ENCODE results near the gene CCAR1. TPM values are rescaled to one million over a fixed set of nuclear protein-coding genes. Genes with fewer than 3 reads are reported as not detected.
"Not testable (repeated sequence)": the region's sequence is repeated elsewhere in the genome, so short reads cannot be mapped to it uniquely, and the experiment has no call there.

The CCAR1 gene
- 100 to 1,000 TPM in 1 of 2 donors, 10 to 100 TPM in 1; 97.5 to 110 TPM for total RNA-seq

GRCh38 chr10:68720793-68721672, at the start of gene CCAR1:
Gene CCAR1 (plus strand): TSS chr10:68721239. CDS start chr10:68722505, 1,266 bp downstream.
- ATAC-seq (peak; percentile 100), DNase-seq (ENCODE audit: low spot score in 2 of 2) (peak; percentile 93 to 96)
- H3K9me3 Mint-ChIP-seq, result no peaks in the 10 kb centered on the region

GRCh38 chr10:68684413-68684812, 36.6 kb upstream of the CCAR1 start:
- DNase-seq (ENCODE audit: low spot score in 2 of 2), result no peak
- H3K9me3 Mint-ChIP-seq, result no peaks in the 10 kb centered on the region
- H3K27ac Mint-ChIP-seq, result peak overlapping the region in 1 of 2 donors; percentile 62

More at GRCh38 chr10:68720793-68721672, at the start of gene CCAR1:
- peak within 1 kb of the TSS; percentile 97 to 100 for H3K27ac Mint-ChIP-seq
- peaks cover 21 to 30% of the 10 kb centered on the region in 2 donors for H3K36me3 Mint-ChIP-seq

GRCh38 chr10:68696018-68696417, 25.0 kb upstream of the CCAR1 start:
- no peak for DNase-seq (ENCODE audit: low spot score in 2 of 2)
- H3K9me3 Mint-ChIP-seq, result no peaks in the 10 kb centered on the region
- no peak overlapping the region for H3K27ac Mint-ChIP-seq
- ATAC-seq, result no peak
- H3K36me3 Mint-ChIP-seq, result no peaks in the 10 kb centered on the region

More at GRCh38 chr10:68684413-68684812, 36.6 kb upstream of the CCAR1 start:
- peaks cover 0 to 4% of the 10 kb centered on the region in 2 donors for H3K36me3 Mint-ChIP-seq
- ATAC-seq, result no peak

DNA sequence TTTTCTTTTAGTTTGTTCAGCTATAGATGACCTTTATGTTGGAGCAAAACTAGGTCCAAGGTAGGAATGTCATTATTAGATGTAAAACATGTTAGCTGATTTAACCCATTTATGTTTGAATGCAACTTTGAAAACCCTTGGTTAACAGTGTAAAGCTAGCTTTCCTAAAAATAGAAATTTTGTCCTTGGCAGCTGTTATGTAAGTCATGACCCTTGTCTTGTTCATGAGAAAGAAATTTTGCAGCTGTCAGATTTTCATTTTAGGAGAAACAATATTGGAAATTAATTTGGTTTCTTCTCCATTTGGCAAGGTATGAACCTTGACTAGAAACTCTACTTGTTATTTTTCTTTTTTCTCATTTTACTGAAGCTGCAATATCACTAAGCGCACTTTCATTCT, 23.9 kb upstream of the CCAR1 start:
- DNase-seq (ENCODE audit: low spot score in 2 of 2), result no peak
- Mint-ChIP-seq H3K27ac (no peak overlapping the region), H3K9me3 (no peaks in the 10 kb centered on the region), H3K36me3 (no peaks in the 10 kb centered on the region)
- ATAC-seq, result no peak

DNA sequence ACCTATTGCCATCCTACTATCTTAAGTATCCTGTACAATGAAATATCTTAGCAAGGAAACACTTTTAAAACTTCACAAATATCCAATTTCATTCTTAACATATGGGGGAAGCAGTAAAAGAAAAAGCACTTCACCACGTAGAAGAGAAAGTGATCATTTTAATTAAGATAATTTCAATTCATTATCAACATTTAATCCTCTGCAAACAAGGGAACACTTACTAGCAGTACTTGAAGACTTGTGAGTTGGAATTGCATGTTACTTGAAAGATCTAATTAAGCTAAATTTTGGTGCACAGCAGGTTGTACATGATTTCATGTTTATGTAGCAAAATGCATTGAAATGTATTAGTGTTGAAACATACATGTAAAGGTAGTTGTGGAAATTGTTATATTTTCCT, 20.8 kb upstream of the CCAR1 start:
- ATAC-seq (no peak), DNase-seq (ENCODE audit: low spot score in 2 of 2) (no peak)
- no peaks in the 10 kb centered on the region for H3K9me3 Mint-ChIP-seq
- H3K36me3 Mint-ChIP-seq, result no peaks in the 10 kb centered on the region
- no peak overlapping the region for H3K27ac Mint-ChIP-seq

DNA sequence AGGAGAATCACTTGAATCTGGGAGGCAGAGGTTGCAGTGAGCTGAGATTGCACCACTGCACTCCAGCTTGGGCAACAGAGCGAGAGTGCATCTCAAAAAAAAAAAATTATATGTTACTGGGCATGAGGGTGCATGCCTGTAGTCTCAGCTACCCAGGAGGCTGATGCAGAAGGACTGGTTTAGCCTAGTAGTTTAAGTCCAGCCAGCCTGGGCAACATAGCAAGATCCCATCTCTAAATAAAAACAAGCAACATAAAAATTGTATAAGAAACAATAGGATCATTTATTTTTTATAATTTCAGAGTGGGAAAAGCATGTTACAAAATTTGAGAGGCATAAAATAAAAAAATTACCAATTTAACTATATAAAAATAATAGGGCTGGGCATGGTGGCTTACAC, 15.5 kb upstream of the CCAR1 start:
- ATAC-seq (no peak), DNase-seq (ENCODE audit: low spot score in 2 of 2) (no peak)
- Mint-ChIP-seq H3K27ac (no peak overlapping the region), H3K9me3 (no peaks in the 10 kb centered on the region), H3K36me3 (no peaks in the 10 kb centered on the region)

- H3K36me3 Mint-ChIP-seq; DNase-seq (ENCODE audit: low spot score in 2 of 2); ATAC-seq; H3K27ac Mint-ChIP-seq; H3K9me3 Mint-ChIP-seq: not testable (repeated sequence)
Observed at GRCh38 chr10:68708987-68709386, 12.1 kb upstream of the CCAR1 start.

- H3K9me3 Mint-ChIP-seq; H3K27ac Mint-ChIP-seq; DNase-seq (ENCODE audit: low spot score in 2 of 2); H3K36me3 Mint-ChIP-seq; ATAC-seq: not testable (repeated sequence)
Observed at GRCh38 chr10:68713065-68713464, 8.0 kb upstream of the CCAR1 start.

DNA sequence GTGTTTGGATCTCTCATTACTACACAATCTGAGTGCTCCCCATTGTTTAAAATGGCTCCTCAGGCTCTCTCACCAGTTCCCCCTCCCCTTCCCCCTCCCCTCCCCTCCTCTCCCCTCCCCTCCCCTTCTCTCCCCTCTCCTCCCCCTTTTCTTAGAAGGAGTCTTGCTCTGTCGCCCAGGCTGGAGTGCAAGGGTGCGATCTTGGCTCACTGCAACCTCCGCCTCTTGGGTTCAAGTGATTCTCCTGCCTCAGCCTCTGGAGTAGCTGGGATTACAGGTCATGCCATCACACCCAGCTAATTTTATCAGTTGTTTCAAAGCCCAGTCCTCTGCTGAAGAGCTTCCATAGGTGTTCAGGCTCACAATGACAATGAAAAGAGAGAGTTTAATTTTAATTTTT, 3.6 kb upstream of the CCAR1 start:
- DNase-seq (ENCODE audit: low spot score in 2 of 2), result no peak
- H3K27ac Mint-ChIP-seq, result no peak overlapping the region
- ATAC-seq, result no peak
- no peaks in the 10 kb centered on the region for H3K9me3 Mint-ChIP-seq
- H3K36me3 Mint-ChIP-seq, result peaks cover 14 to 21% of the 10 kb centered on the region in 2 donors

- DNase-seq (ENCODE audit: low spot score in 2 of 2), result no peak
- Mint-ChIP-seq H3K9me3 (no peaks in the 10 kb centered on the region), H3K36me3 (peaks cover 21 to 30% of the 10 kb centered on the region in 2 donors), H3K27ac (peak overlapping the region; percentile 94 to 97)
- ATAC-seq, result peak in 1 of 2 donors; percentile 17
Observed at GRCh38 chr10:68721673-68722335, 765 bp downstream of the CCAR1 start.

- Mint-ChIP-seq H3K36me3 (peaks cover 21 to 25% of the 10 kb centered on the region in 2 donors), H3K27ac (no peak overlapping the region), H3K9me3 (no peaks in the 10 kb centered on the region)
- ATAC-seq (no peak), DNase-seq (ENCODE audit: low spot score in 2 of 2) (no peak)
Observed at GRCh38 chr10:68725016-68725415, 4.0 kb downstream of the CCAR1 start.

GRCh38 chr10:68727146-68727545, 6.1 kb downstream of the CCAR1 start:
- Mint-ChIP-seq H3K36me3 (peaks cover 10 to 12% of the 10 kb centered on the region in 2 donors), H3K27ac (peak overlapping the region in 1 of 2 donors; percentile 62)
- ATAC-seq, result no peak

GRCh38 chr10:68732651-68733050, 11.6 kb downstream of the CCAR1 start:
- DNase-seq (ENCODE audit: low spot score in 2 of 2) (no peak), ATAC-seq (no peak)
- peaks cover 0 to 11% of the 10 kb centered on the region in 2 donors for H3K36me3 Mint-ChIP-seq
- no peaks in the 10 kb centered on the region for H3K9me3 Mint-ChIP-seq
- H3K27ac Mint-ChIP-seq, result no peak overlapping the region

More at GRCh38 chr10:68727146-68727545, 6.1 kb downstream of the CCAR1 start:
- no peaks in the 10 kb centered on the region for H3K9me3 Mint-ChIP-seq
- DNase-seq (ENCODE audit: low spot score in 2 of 2), result no peak

DNA sequence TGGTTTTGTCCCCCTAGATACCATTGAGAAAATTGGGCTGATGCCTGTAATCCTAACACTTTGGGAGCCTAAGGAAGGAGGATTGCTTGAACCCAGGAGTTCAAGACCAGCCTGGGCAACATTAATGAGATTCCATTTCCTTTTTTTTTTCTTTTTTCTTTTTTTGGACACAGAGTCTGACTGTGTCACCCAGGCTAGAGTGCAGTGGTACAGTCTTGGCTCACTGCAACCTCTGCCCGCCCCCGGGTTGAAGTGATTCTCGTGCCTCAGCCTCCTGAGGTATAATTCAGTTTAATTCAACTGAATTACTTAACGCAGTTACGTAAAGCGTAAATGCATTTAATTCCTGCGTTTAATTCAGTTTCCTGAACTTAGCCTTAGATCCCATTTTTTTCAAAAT, 13.3 kb downstream of the CCAR1 start:
- no peaks in the 10 kb centered on the region for H3K9me3 Mint-ChIP-seq
- H3K27ac Mint-ChIP-seq, result no peak overlapping the region
- DNase-seq (ENCODE audit: low spot score in 2 of 2) (no peak), ATAC-seq (no peak)
- peaks cover 0 to 11% of the 10 kb centered on the region in 2 donors for H3K36me3 Mint-ChIP-seq

DNA sequence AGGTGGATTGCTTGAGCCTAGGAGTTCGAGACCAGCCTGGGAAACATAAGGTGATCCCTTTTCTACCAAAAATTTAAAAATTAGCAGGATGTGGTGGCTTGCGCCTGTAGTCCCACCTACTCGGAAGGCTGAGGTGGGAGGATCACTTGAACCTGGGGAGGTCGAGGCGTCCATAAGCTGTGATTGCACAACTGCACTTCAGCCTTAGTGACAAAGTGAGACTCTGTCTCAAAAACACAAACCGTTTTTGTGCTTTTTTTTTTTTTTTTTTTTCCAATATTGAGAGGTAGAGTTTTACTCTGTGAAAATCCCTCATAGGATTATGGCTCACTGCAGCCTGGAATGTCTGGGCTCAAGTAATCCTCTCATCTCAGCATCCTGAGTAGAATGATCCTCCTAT, 14.1 kb downstream of the CCAR1 start:
- DNase-seq (ENCODE audit: low spot score in 2 of 2) (no peak), ATAC-seq (no peak)
- no peaks in the 10 kb centered on the region for H3K9me3 Mint-ChIP-seq
- peaks cover 0 to 11% of the 10 kb centered on the region in 2 donors for H3K36me3 Mint-ChIP-seq
- no peak overlapping the region for H3K27ac Mint-ChIP-seq

- not testable (repeated sequence) for ATAC-seq; H3K9me3 Mint-ChIP-seq; DNase-seq (ENCODE audit: low spot score in 2 of 2); H3K27ac Mint-ChIP-seq
- H3K36me3 Mint-ChIP-seq, result peaks cover 0 to 11% of the 10 kb centered on the region in 2 donors
Observed at GRCh38 chr10:68735739-68736138, 14.7 kb downstream of the CCAR1 start.

- H3K9me3 Mint-ChIP-seq; ATAC-seq; DNase-seq (ENCODE audit: low spot score in 2 of 2); H3K27ac Mint-ChIP-seq: not testable (repeated sequence)
- peaks cover 0 to 11% of the 10 kb centered on the region in 2 donors for H3K36me3 Mint-ChIP-seq
Observed at GRCh38 chr10:68740676-68741075, 19.6 kb downstream of the CCAR1 start.
